ENCODE data around the gene TP53AIP1.

TP53AIP1 gene

GRCh38 chr11:128904656-128905344 is 37.9 kb downstream of the TP53AIP1 start:
- FAIRE-seq = no peak

DNA sequence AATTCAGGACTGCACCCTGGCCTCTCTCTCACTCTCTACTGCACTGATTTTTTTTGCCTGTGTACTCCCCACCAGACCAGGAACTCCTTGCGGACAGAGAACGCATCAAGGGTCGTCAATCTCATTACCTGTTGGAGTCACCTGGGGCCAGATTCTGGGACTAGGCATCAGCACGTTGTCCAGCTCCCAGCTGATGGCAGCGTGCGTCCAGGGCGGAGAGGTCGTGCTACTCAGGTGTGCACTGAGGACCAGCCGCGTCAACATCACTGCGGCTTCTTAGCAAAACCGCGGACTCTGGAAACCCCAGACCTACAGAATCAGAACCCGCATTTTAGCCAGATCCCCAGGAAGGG is 38.4 kb downstream of the TP53AIP1 start:
- no peak for FAIRE-seq

- FAIRE-seq = no peak
Observed at GRCh38 chr11:128903248-128904061, 39.2 kb downstream of the TP53AIP1 start.

- FAIRE-seq = no peak
Observed at GRCh38 chr11:128902515-128903066, 40.1 kb downstream of the TP53AIP1 start.

GRCh38 chr11:128901653-128902514 is 40.8 kb downstream of the TP53AIP1 start:
- FAIRE-seq = no peak

- no peak for FAIRE-seq
Observed at GRCh38 chr11:128900468-128900867, 42.2 kb downstream of the TP53AIP1 start.

DNA sequence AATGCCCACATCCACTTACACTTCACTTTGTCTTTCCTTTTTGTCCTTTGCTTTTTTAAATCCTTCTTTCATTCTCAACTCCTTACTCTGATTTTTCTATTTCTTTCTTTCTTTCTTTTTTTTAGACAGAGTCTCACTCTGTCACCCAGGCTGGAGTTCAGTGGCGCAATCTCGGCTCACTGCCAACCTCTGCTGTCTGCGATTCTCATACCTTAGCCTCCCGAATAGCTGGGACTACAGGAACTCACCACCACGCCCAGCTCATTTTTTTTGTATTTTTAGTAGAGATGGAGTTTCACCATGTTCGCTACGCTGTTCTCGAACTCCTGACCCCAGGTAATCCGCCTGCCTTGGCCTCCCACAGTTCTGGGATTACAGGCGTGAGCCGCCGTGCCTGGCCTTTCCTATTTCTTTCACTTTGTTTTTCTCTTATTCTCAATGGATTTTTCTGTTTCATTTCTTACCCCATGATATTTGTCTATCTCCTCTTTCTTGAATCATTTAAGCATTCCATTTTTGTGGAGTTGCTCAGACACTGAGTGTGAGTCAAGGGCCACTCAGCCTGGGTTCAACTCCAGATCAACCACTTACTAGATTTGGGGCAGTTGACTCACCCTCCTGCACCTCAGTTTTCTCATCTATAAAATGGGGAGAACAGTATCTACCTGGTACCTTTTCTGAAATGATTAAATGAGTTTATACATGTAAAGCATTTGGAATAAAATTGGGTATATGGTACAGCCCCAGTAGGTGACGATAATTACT is 43.9 kb downstream of the TP53AIP1 start:
- FAIRE-seq = no peak

DNA sequence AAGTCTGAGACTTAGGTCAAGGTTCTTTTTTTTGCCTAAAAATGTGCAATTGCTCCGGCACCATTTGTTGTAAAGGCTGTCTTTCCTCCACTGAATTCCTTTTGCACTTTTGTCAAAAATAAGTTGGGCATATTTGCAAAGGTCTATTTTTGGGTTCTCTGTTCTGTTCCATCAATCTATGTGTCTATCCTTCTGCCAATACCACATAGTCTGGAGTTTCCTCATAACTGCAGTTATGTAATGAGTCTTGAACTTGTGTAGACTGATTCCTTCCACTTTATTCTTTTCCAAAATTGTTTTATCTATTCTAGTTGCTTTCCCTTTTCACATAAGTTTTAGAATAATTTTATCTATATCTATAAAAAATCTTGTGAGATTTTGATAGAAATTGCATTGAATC is 44.8 kb downstream of the TP53AIP1 start:
- no peak for FAIRE-seq

GRCh38 chr11:128896356-128896755 is 46.3 kb downstream of the TP53AIP1 start:
- no peak for FAIRE-seq

GRCh38 chr11:128895526-128895925 is 47.1 kb downstream of the TP53AIP1 start:
- no peak for FAIRE-seq

- no peak for FAIRE-seq
Observed at GRCh38 chr11:128894685-128895084, 48.0 kb downstream of the TP53AIP1 start.

DNA sequence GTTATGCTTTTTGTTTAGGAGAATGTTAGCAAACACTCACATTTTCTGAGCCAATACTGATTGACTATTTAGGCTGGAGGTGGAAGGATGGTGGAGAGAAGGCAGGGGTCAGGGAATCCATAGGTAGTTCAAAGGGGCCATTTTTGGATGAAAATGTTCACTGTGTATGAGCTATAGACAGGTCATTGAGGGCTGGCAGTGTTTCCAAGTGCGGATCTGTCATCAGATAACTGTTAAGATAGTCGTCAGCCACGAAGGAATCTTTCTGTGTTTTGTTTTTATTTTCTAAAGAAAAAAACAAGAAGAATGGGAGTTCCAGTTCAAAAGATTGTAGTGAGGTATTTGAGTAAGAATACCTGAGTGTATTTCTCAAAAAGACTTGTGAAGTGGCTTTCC is 48.4 kb downstream of the TP53AIP1 start:
- FAIRE-seq = no peak

DNA sequence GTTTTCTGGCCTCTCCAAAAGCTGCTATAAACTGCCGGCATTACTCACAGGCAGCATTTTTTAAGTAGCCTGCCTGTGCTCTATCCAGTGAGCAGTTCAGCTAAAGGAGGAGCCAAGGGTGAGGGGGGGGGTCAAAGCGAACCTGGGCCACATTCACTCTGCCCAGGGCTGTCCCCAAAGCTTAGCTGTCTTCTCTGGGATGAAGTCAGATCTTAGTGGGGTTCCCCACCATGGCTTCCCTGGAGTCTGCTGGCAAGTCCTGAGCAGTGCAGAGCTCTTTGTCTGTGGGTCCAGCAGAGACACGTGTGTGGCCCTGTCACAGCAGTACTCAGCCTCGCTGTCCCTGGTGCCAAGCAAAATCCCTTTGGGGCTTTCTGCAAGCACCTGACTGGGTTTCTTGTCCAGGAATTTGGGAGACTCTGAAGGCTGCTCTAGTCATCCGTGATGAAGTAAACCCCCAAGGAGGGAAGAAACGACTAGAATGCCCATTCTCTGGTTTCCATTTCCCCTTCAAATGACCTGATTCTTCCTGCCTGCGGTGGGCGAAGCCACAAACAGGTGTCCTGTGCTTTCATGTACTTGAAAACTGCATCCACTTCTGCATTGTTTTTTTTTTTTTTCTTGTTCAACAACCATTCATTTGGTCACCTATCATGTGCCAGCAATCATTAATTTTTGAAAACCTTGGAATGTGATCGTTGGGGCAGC is 48.9 kb downstream of the TP53AIP1 start:
- FAIRE-seq = no peak

DNA sequence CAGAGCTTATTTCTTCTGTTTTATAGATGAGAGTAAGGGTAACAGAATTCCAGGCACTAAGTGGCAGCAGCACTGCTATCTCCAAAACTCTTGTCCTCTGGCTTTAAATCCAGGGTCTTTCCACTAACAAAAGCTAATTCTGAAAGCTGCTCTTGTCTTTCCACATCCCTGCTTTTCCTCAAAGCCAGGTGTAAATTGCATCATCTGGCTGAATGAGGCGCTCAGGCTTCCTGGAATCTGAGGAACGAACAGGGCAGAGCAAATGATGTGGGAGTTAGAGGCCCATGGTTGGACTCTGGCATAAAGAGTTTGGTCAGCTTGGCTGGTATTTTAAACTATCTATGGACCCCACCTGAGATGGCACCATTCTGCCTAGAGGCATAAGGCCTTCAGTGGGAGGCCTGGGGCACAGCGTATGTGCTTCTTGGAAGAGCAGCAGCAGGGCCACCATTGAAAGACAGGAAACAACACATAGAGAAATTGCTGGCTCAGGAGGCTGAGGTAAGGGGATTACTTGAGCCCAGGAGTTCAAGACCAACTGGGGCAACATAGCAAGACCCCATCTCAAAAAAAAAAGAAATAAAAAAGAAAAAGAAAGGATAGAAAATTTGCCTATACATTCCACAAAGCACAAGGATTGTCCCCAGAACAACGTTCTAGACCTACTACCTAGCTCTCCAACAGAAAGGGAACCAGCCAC is 49.7 kb downstream of the TP53AIP1 start:
- no peak for FAIRE-seq

- no peak for FAIRE-seq
Observed at GRCh38 chr11:128891913-128892398, 50.7 kb downstream of the TP53AIP1 start.

GRCh38 chr11:128890543-128891368 is 51.9 kb downstream of the TP53AIP1 start, which contains the start of gene KCNJ5:
Gene KCNJ5, plus strand, starts transcription at chr11:128891356. Its CDS starts 19,918 bp downstream, at chr11:128911274.
- FAIRE-seq = no peak

DNA sequence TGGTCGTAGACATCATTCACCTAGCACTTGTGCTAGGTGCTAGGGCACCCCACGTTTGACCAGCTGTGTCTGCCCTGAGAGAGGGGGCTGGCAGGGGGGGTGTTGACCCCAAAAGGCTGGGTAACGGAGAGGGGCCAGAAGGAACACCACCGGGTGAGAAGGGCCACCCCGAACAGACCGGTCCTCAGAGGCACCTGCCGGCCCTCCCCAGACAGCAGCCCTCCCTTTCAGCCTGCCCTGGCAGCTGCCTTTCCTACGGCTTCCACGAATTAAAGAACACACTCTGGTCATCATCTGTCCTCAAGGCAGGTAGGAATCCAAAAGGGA is 52.5 kb downstream of the TP53AIP1 start:
- FAIRE-seq = no peak

GRCh38 chr11:128889657-128890213 is 52.9 kb downstream of the TP53AIP1 start:
- FAIRE-seq = no peak

All from TTC549 (cell line).